Measurements from ENCODE around the gene TMPRSS6. TPM values are rescaled to one million over a fixed set of nuclear protein-coding genes. Genes with fewer than 3 reads are reported as not detected.
A peak's percentile ranks its signal among the peaks of the same experiment; 100 is the strongest.

TMPRSS6 gene
- total and polyA plus RNA-seq, 2 of the 13 experiments (the other 11 are each of a cell fraction or from before 2014, with no cell fraction given) = 4.2 to 4.8 TPM

GRCh38 chr22:37112084-37112728 lies 2.7 kb upstream of the TMPRSS6 start (continued):
- TF ChIP-seq ZNF34 (CRISPR knock-in tag; IDR thresholded peaks at IDR 0.05; ENCODE audit: borderline replicate concordance) (no peak), ZNF768 (CRISPR knock-in tag; IDR thresholded peaks at IDR 0.05) (no peak), TBX3 (IDR thresholded peaks at IDR 0.05; ENCODE audit: borderline replicate concordance) (peak; percentile 21; the same call in 1 of the 2 replicates), ZNF510 (CRISPR knock-in tag; IDR thresholded peaks at IDR 0.05; ENCODE audit: low read depth) (no peak), ZNF691 (CRISPR knock-in tag; IDR thresholded peaks at IDR 0.05; ENCODE audit: borderline replicate concordance, low read depth) (peak; percentile 20; the same call in 1 of the 2 replicates), SNAPC4 (CRISPR knock-in tag; IDR thresholded peaks at IDR 0.05) (no peak), REXO4 (CRISPR knock-in tag; IDR thresholded peaks at IDR 0.05; ENCODE audit: borderline replicate concordance) (no peak), ZMYM2 (CRISPR knock-in tag; IDR thresholded peaks at IDR 0.05) (no peak), POLR2AphosphoS2 (IDR thresholded peaks at IDR 0.05; ENCODE audit: low read depth, low read length) (no peak), CBFB (CRISPR knock-in tag; IDR thresholded peaks at IDR 0.05) (no peak), ARNT2 (CRISPR knock-in tag; IDR thresholded peaks at IDR 0.05; ENCODE audit: low read depth) (no peak), YY1 (IDR thresholded peaks at IDR 0.05; ENCODE audit: insufficient read depth, insufficient replicate concordance, low read depth, low read length) (no peak), ZNF160 (CRISPR knock-in tag; IDR thresholded peaks at IDR 0.05) (0 out of 2 replicates have a peak, but pooled peaks have one; percentile 31), HOXA9 (CRISPR knock-in tag; IDR thresholded peaks at IDR 0.05; ENCODE audit: borderline replicate concordance) (no peak), ZNF512B (CRISPR knock-in tag; IDR thresholded peaks at IDR 0.05; ENCODE audit: borderline replicate concordance) (no peak), HNF4G (IDR thresholded peaks at IDR 0.05; ENCODE audit: borderline replicate concordance, low read depth, low read length) (peak; percentile 74; the same call in 1 of the 2 replicates), HNF4G (CRISPR knock-in tag; IDR thresholded peaks at IDR 0.05; ENCODE audit: borderline replicate concordance, low read depth) (no peak), ZSCAN31 (CRISPR knock-in tag; IDR thresholded peaks at IDR 0.05; ENCODE audit: low read depth) (0 out of 2 replicates have a peak, but pooled peaks have one; percentile 24), CERS6 (CRISPR knock-in tag; IDR thresholded peaks at IDR 0.05) (no peak), ZBTB21 (CRISPR knock-in tag; IDR thresholded peaks at IDR 0.05) (no peak)
